Suprapubic skin (tissue), 3 donors: Measurements from ENCODE around the gene TNXB.

ENCODE experiments used
- CTCF ChIP-seq, 2 donors: fragments of 200-600 bp in 1 of 2; fragments of 450-650 bp in 1 of 2; sonication (generic) in 1 of 2; IDR thresholded peaks; one replicate each; pipeline ENCODE4 v1.5.1; 2016 to 2019; ENCODE audit warnings: antibody characterized with exemption in 2 of 2, mild to moderate bottlenecking in 1 of 2, moderate library complexity in 1 of 2
- EP300 ChIP-seq: sonication (generic); formaldehyde crosslinking; IDR thresholded peaks from one replicate; pipeline ENCODE4 v1.6.1; 2017; ENCODE audit warnings: antibody characterized with exemption

- TF ChIP-seq CTCF (IDR thresholded peaks at IDR 0.05) (no peak), EP300 (no peak)
Measured at GRCh38 chr6:32074996-32075532, 34.1 kb downstream of the TNXB start.
